Measurements from ENCODE around the gene PHACTR3.

Gene PHACTR3

DNA sequence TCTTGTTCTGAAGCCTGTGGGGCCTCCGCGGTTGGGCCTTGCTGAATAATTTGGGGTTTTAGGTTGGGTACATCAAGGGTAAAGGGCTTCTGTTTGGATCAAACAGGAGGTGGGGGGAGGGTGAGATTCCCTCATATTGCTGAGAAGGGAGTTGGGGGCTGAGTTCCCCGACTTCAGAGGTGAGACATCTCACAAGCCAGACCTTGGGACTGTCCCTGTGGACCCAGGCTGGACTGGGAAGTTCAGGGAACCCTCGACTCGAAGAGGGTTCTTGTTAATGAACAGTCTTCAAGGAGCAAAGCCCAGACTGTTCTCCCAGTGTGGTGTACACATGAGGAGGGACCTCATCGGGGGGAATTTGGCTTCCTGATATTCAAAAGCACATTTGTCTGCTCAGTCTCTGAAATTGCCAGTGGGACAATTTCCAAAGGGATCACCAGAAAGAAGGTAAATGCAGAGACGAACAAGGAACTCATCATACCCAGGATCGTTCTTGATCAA, 210.6 kb downstream of the PHACTR3 start:
- DNase-seq (ENCODE audit: low read depth): no peak

DNA sequence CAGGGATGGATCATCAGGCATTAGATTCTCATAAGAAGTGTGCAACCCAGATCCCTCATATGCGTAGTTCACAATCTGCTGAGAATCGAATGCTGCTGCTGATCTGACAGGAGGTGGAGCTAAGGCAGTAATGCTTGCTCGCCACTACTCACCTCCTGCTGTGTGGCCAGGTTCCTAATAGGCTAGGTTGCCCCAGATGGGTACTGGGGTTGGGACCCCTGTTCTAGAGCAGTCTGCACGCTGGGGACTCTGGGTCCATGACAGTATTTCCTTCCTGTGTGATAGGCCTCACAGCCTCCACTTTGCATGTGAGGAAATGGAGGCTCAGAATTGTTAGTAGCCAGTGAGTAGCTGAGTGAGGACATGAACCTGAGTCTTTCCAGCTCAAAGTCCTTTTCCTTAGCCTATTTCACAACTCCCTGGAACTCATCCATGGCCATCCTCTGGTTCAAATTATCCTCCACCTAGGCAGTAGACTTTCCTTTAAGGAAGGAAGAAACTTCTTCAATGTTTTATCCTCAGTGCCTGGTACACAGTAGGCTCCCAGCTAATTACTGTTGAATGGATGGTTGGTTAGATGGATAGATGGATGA, 211.9 kb downstream of the PHACTR3 start:
- DNase-seq (ENCODE audit: low read depth): no peak

DNA sequence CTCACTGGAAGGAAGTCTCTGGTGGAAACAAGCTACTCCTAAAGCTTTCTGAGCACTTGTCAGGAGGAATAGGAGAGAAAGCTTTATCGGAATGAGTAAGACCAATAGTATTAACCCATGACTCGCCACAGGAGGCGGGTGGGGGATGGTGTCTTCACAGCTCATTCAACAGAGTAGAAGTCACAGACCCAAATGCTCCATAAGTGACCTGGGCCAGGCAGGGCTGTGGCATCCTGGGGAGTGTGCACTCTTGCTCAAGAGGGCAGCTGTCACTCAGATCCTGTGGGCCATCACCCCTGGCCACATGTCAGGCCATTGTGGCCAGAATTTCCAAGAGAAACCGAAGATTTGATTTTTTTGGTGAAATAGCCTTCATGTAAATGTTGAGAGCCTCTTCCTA, 213.1 kb downstream of the PHACTR3 start:
- no peak for DNase-seq (ENCODE audit: low read depth)

DNA sequence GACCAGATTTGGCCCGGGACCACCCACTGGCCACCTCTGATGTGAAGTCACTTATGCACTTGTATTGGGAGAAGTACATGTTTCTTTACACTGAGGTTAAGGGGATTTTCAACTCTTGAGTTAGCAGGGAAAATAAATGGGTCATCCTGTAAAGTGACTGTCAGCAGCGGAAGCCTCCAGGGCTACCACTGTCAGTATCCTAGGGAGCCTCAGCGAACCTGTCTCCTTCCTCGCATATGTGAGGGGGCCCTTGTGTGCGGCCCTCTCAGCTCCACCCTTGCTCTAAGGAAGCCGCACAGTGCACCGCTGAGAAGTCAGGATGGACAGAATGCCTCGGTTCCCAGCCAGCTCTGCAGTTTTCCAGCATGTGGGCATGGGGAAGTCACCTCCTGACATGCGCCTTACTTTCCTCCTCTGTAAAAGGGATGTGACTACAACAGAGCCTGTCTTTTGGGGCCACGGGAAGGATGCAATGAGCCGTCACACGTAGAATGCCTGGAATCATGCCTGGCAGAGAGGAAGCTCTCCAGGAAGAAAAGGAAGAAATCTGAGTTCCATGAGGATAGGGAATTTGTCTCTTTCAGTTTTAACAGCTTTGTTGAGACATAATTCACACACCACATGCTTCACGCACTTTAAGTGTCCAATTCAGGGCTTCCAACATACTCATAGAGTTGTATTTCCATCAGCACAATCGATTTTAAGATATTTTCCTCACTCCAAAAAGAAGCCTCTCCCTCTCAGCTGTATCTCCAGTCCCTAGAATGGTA, 213.7 kb downstream of the PHACTR3 start:
- no peak for DNase-seq (ENCODE audit: low read depth)

DNA sequence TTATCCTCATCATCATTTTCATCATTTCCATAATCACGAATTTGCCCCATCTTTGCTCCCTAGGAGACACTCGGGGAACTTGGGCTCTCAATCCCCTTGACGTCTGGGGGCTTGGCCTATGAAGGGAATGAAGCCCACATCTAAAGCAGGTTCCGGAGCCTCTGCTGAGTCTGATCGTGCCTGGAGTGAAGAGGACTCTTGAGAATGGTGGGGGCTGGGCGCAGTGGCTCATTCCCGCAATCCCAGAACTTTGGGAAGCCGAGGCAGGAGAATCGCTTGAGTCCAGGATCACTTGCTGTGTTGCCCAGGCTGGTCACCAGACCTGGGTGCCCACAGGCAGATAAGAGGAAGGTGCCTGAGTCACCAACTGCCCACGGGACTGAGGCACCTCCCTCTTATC, 214.6 kb downstream of the PHACTR3 start:
- no peak for DNase-seq (ENCODE audit: low read depth)

DNA sequence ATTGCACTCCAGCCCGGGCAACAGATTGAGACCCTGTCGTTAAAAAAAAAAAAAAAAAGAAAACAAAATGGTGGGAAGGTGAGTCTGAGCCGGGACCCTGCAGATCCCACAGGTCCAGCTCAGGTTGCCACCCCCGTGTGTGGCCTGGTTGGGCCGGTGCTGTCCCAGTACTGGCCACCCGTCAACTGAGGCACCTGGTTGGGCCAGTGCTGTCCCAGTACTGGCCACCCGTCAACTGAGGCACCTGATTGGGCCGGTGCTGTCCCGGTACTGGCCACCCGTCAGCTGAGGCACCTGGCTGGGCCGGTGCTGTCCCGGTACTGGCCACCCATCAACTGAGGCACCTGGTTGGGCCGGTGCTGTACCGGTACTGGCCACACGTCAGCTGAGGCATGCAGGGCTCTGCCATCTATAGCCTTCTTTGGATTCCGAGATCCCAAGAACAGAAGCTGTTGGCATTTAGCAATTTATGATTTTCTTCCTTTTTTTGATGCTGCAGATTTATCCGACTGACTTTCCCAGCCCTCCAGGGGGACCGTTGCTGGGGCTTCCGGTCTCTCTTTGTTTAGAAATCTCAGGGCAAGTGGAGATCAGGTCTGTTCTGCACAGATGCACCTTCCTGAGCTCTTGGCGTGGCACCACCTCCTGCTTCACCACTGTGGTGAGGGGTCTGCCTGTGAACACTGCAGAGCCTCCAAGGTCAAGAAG, 215.3 kb downstream of the PHACTR3 start:
- no peak for DNase-seq (ENCODE audit: low read depth)

DNA sequence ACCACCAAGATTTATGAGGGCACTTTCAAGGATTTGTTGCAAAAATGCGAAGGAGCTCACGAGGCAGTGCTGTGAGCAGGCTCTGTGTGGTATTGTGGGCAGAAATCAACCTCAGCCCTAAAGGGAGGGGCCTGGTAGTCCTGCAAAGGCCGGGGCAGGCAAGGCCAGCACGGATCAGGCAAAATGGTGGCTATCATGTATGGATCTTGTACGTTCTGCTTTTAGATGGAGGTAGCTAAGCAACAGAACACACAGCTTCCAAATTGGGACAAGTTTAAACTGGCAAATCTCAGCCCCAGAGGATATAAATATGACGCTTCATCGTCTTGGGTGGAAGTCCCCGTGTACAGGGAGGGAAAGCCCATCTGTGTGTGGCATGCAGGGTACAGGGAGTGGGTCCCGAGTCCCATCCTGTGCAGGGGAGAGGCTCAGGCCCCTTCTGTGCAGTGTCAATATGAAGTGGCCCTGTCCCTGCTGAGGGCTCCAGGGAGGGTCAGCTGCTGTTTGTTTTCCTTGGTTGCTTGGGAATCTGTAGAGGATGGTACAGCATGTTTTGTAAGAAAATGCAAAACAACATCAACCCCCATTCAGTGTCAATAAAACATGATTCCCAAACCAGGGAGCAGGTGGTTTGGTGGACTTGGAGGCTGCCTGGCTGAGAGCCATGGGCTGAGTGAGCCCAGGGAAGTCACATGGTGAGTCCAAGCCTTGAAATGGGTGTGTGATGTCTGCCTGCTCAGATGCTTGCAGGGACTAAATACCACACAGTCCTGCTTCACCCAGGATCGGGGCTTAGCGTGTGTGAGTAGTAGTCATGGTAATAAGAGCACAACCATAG, 216.1 kb downstream of the PHACTR3 start:
- no peak for DNase-seq (ENCODE audit: low read depth)

DNA sequence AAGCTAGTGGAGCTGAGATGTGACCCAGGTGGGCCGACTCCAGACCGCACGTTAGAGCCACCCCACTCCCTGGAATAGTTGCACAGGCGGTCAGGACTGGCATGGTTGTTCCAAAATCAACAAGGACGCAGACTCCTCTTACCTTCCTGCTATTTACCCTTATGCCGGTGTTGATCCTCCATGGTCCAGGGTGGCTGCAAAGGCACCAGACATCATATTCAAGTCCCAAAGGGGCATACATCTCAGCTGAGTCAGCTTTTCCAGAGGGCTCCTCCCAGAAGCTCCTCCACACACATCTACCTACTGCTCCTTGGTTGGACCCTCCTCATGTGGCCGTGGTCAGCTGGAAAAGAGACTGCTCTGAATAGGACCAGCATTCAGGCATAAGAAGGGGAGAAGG, 216.9 kb downstream of the PHACTR3 start:
- no peak for DNase-seq (ENCODE audit: low read depth)

DNA sequence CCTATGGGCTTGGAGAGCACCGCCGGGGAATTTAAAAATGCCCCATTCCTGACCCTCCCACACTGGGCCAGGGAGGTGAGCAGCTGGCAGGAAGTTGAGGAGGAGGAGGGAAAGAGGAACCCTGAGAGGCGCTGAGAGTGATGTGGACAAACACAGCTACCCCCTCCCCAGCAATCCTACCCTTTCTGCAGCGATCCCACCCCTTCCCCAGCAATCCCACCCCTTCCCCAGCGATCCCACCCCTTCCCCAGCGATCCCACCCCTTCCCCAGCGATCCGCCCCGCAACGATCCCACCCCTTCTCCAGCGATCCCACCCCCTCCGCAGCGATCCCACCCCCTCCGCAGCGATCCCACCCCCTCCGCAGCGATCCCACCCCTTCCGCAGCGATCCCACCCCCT, 217.4 kb downstream of the PHACTR3 start:
- DNase-seq (ENCODE audit: low read depth): no peak

DNA sequence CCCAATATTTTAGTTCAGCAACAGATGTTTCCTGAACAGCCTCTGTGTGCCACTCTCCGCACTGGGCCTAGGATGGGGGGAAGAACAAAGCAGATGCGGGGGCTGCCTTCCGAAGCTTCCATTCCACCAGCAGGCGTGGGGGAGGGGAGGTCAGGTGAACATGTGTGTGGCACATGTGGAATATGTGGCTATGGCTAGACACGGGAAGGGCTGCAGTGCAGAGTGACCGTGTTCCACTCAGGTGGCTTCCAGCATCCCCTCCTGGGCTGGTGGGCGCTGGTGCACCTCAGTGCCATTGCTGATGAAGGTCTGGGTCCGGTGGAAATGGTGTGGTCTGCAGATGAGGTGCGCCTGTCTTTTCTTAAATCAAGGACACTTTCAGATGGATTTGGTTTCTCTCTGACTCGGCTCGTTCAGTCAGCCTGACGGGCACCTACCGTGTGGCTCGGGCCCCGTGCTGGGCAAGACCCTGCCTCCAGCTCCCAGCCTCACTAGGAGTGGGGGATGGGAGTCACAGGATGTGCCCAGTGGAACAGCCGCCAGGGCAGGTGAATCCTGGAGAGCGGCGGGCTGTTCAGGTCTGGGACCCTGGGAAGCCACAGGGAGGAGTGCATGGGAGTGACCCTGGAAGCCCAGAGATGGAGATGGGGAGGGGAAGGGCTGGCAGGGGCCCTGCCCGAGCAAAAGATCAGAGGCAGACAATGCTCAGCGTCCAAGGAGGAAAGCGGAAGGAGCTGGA, 218.1 kb downstream of the PHACTR3 start:
- DNase-seq (ENCODE audit: low read depth): no peak

DNA sequence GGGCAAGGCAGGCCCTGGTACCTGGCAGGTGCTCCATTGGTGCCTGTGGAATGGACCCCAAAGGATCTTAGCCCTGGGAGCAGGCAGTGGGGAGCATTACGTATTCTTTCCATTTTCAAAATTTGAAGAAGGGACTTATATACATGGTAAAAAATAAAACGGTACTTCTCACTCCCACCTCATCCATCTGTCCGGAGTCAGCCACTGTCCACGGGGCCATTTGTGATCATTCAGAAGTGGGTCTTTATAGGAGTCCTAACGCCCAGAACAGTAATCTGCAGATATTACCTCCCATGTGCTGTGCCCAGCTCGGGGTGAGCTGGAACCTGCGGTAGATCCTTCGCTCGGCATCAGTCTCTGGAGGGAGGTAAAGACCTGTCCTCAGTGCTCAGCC, 218.7 kb downstream of the PHACTR3 start:
- no peak for DNase-seq (ENCODE audit: low read depth)

DNA sequence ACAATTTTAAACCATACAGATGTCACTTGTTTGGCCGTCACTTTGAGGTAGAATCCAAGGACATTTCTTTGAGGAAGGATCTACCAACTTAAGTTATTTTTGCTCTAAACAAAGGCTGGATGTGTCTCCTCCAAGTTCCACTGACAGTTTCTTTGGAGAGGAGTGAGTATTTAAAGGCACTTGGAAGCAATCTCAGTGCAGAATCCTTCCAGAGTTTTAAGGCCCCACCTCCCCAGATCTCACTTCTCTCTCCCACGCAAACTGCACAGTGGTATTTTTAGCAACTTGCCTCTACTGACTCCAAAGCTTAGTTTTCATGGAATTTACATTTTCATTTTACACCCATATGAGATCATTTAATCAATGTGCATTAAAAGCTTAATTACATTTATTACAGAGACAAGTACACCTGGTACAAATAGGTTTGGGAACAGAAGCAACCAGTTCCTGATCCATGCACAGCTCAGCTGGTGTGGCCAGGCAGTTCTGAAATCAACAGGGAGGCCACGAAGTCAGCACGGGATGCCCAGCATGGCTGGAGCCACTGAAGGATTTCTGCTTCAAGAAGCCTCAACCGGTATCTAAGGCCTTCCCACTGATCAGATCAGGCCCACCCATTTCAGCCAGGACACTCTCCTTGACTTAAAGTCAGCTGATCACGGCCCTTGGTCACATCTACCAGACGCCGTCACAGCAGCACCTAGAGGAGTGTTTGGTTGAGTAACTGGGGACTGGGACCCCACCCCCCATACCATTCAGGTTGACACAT, 219.3 kb downstream of the PHACTR3 start:
- no peak for DNase-seq (ENCODE audit: low read depth)

DNA sequence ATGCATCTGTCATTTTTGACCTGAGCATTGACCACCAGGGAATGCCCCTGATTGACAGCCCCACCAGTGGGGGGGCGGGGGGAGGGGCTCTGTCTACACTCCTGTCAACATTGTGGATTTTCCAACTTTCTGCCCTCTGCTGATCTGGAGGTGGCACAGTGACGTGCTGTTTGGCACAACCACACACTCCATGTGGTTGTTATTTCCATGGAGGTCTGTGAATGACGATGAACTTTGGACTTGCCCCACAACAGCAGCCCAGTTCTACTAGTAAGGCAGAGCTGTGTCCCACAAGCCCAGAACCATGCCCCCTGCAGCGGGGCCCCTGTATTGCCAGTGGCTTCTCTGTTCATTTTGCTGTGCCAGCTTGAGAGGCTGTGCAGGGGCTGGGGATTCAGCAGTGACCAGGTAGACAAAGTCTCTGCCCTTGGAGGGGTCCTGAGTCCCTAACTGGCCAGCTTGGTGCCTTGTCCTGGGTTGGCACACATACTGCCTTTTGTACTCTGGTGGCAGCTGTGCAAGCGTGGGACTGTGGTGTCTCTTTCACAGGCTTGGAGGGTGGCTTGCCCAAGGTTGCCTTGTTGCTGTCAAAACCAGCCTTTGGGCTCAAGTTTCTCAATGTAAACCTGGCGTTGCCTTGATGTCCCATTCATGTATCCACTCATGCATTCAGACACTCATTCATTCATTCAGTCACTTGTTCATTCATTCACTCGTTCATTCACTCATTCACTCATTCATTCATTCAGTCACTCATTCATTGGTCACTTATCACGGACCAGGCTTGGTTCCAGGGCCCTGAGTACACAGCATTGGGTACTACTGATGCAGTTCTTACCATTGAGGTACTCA, 220.6 kb downstream of the PHACTR3 start:
- no peak for DNase-seq (ENCODE audit: low read depth)

DNA sequence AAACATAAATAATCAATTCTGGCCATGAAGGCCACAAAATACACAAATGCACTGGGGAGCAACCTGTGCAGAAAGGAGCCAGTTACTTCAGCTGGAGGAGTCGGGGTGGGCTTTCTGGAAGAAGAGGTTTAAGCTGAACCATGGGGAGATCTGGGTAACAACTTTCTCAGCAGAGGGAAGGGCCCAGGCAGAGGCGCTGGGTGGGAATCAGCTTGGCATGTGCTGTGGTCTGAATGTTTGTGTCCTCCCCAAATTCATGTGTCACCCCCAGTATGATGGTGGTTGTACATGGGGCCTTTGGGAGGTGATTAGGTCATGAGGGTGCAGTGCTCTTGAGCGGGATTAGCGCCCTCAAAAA, 221.2 kb downstream of the PHACTR3 start:
- no peak for DNase-seq (ENCODE audit: low read depth)

DNA sequence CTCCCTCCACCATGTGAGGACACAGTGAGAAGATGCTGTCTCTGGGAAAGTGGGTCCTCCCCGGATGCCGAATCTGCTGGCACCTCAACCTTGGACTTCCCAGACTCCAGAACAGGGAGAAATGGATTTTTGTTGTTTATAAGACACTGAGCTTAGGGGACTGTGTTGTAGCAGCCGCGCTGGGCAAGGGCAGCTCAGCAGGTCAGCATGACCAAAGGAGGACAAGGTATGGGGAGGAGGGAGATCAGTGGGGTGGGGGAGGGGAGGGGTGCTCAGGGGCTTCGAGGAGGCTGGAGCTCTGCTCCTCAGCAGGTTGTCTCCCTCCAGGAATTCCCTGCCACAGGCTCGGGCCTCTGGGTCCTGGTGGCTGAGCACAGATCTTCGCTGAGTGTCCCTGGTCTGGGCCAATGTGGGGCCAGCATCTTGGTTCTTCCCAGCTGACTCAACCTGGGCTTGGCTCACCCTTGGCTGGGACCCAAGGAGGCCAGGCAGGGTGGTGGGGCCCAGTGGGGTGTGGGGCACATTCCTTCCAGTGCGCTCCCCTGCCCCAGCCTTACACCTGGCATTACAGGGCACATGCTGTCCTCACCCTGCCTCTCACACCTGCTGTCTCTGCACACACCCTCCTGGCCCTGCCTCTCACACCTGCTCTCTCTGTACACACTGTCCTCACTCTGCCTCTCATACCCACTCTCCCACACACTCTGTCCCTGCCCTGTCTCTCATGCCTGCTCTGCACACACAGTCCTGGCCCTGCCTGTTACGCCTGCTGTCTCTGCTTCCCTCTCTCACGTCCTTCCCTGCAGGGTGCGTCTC, 221.8 kb downstream of the PHACTR3 start:
- no peak for DNase-seq (ENCODE audit: low read depth)

DNA sequence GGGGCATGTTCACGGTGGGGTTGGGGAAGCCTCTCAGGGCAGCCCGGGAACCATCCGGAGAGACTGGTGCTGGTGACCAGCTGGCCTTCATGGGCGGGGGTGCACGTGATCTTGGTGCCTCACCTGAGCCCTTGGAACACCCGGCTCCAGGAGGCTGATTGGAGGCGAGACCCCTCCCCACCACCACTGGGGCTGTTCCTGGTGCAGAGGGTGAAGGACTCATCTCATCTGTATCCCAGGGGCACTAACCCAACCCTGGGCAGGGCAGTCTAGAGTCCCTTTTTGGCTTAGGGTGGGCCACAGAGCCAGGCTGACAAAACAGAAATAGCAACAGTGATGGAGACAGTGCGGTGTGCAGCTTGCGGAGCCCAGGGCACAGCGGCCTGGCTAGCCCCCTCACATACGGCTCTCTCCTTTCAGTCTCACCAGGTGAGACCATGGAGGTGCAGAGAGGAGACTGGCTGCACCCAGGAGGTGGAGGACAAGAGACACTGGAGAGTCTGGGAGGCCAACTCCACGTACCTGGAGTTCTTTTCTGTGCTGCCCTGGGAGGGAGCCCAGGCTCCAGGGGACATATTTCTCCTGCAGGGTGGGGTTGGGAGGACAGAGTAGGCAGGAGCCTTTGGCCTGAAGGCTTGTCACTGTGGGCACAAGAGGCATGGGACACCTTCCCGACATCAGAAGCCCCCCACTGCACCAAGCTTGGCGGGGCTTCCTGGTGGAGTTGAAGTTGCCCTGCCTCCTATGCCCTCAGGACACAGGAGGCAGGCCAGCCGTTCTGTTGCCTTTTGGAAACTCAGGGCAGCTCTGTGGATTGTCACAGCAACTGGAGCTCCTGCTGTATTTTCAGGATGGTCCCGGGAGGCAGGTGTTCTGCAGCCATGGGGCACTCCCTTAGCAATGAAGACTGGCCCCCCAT, 223.1 kb downstream of the PHACTR3 start:
- DNase-seq (ENCODE audit: low read depth): no peak

DNA sequence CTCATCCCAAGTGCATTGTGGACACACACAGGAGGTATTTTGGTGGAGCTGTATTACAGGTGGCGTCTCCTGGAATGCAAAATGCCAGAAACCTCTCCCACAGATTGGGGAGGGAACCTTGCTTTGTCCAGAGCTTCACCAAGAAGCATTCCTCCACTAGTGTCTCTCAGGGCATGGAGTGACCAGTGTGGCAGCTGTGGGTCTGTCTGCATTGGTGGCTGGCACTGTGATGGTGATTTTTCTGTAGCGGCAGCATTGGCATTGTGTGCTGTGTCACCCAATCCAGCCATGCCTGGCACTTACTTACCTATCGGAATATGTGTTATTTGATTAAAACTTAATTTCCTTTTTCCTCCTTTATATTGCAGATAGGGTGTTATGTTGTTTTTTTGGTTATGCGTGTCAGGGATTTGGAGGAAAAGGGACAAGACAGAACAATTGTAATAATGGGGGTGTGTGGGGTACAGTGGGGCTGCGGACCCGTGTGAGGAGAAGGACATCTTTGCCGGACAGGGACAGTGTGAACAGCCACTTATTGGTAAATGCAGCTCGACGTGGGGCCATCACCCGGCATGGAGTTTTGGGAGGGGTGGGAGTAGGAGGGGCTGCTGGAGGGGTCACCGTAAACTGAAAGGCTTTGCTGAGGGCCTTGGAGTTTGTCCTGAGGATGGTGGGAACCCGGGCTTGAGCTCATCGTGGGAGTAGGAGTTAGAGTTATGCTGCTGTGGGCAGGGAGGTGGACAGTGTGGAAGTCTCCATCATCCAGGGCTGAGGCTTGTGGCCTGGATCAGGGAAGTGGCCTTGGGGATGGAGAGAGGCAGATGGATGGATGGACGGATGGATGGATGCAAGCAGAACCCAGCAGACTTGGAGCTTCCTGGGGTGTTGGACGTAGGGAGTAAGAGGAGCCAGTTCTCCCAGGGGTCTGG, 224.0 kb downstream of the PHACTR3 start:
- no peak for DNase-seq (ENCODE audit: low read depth)

Measured in activated T-helper 9 cell treated with anti-CD3 and anti-CD28 coated beads, Interleukin-2, amount 50 U/mL, for 16 hours (primary cell).